H1 (cell line): ENCODE data around the gene ATE1. TPM values are rescaled to one million over a fixed set of nuclear protein-coding genes. Genes with fewer than 3 reads are reported as not detected.

Experiments
- CTCF ChIP-seq, 3 experiments: IDR thresholded peaks; 1 replicate in 2 of 3; 2 replicates in 1 of 3; pipeline versions ENCODE4 v1.5.1 to v1.6.1; 2011; ENCODE audit warnings: low read length in 3 of 3, mild to moderate bottlenecking in 3 of 3, inconsistent platforms in 2 of 3, low read depth in 1 of 3, moderate library complexity in 1 of 3; ENCODE audit not compliant: insufficient read depth in 1 of 3; ENCODE audit errors: control extremely low read depth in 1 of 3
- HDAC6 ChIP-seq: IDR thresholded peaks from one replicate; pipeline ENCODE4 v1.7.1; 2012; ENCODE audit warnings: low read depth, mild to moderate bottlenecking, inconsistent platforms, low read length, moderate library complexity
- MAX ChIP-seq: IDR thresholded peaks from 2 replicates; pipeline ENCODE4 v1.6.1; 2012; ENCODE audit warnings: inconsistent platforms
- PHF8 ChIP-seq: fragments of 200-600 bp; sonication (generic); conservative IDR thresholded peaks from 2 replicates; pipeline ENCODE4 v1.7.1; 2012; ENCODE audit warnings: low read depth, mild to moderate bottlenecking, inconsistent platforms, low read length, moderate library complexity
- RFX5 ChIP-seq: IDR thresholded peaks from 2 replicates; pipeline ENCODE4 v1.6.1; 2011; ENCODE audit warnings: low read depth, low read length, improper control_type of control experiment, borderline replicate concordance
- RXRA ChIP-seq: IDR thresholded peaks from 2 replicates; pipeline ENCODE4 v1.6.1; 2011; ENCODE audit warnings: low read depth, mild to moderate bottlenecking, low read length, moderate library complexity; ENCODE audit not compliant: insufficient read depth
- polyA plus RNA-seq, 7 experiments: library from polyadenylated mRNA; depleted of rRNA in 3 of 7; stranded (reverse) in 5 of 7; unstranded in 2 of 7; fragments of >200 nt in 5 of 7; fragments of 200-250 nt in 2 of 7; gene quantifications; 1 replicate in 5 of 7; 2 replicates in 1 of 7; 4 replicates in 1 of 7; pipeline versions ENCODE4 v1.2.1 to v1.2.3, GENCODE V29; 2011 to 2013; ENCODE audit warnings: missing spikeins in 2 of 7, mixed read lengths in 2 of 7
- total RNA-seq: library from RNA; stranded (reverse); fragmentation: NEBNext Ultra II Directional; extraction: Animal tissue kit (Norgen Biotek cat#: 25700); gene quantifications from 2 replicates; pipeline ENCODE4 v1.2.1, GENCODE V29; 2021

The ATE1 gene
- total and polyA plus RNA-seq, 2 of the 8 experiments (the other 6 are each of a cell fraction or from before 2014, with no cell fraction given): 8.8 to 26.9 TPM

GRCh38 chr10:121975295-121976086 lies 47.7 kb upstream of the ATE1 start (continued):
- TF ChIP-seq CTCF (IDR thresholded peaks at IDR 0.05; ENCODE audit: control extremely low read depth in 1 of 3, insufficient read depth in 1 of 3, low read depth in 1 of 3, low read length in 3 of 3) (no peak), RFX5 (no peak), HDAC6 (no peak), MAX (no peak), PHF8 (no peak), RXRA (no peak)
